ENCODE data around the gene FAM111A.

Gene FAM111A

GRCh38 chr11:59181746-59182456 lies 39.2 kb downstream of the FAM111A start:
- DNase-seq = no peak

GRCh38 chr11:59182457-59183151 lies 39.9 kb downstream of the FAM111A start:
- no peak for DNase-seq

GRCh38 chr11:59183771-59184170 lies 41.1 kb downstream of the FAM111A start:
- DNase-seq = no peak

- DNase-seq = no peak
Measured at GRCh38 chr11:59184691-59185339, 42.2 kb downstream of the FAM111A start.

GRCh38 chr11:59185386-59185945 lies 42.8 kb downstream of the FAM111A start:
- DNase-seq = no peak

GRCh38 chr11:59186130-59186594 lies 43.5 kb downstream of the FAM111A start:
- DNase-seq = no peak

- DNase-seq = no peak
Measured at GRCh38 chr11:59187035-59187434, 44.4 kb downstream of the FAM111A start.

- DNase-seq = no peak
Measured at GRCh38 chr11:59187587-59187986, 44.9 kb downstream of the FAM111A start.

- no peak for DNase-seq
Measured at GRCh38 chr11:59188954-59189353, 46.3 kb downstream of the FAM111A start.

- DNase-seq = no peak
Measured at GRCh38 chr11:59189986-59190385, 47.3 kb downstream of the FAM111A start.

GRCh38 chr11:59191095-59191494 lies 48.4 kb downstream of the FAM111A start:
- no peak for DNase-seq

- DNase-seq = no peak
Measured at GRCh38 chr11:59191890-59192289, 49.2 kb downstream of the FAM111A start.

GRCh38 chr11:59192446-59193020 lies 49.9 kb downstream of the FAM111A start:
- DNase-seq = no peak

- DNase-seq = no peak
Measured at GRCh38 chr11:59193587-59194130, 51.0 kb downstream of the FAM111A start.

- no peak for DNase-seq
Measured at GRCh38 chr11:59195586-59195985, 52.9 kb downstream of the FAM111A start.

- DNase-seq = no peak
Measured at GRCh38 chr11:59196777-59197176, 54.1 kb downstream of the FAM111A start.

- peak; percentile 82 for DNase-seq
Measured at GRCh38 chr11:59197991-59198390, 55.3 kb downstream of the FAM111A start.

- no peak for DNase-seq
Measured at GRCh38 chr11:59198726-59199125, 56.1 kb downstream of the FAM111A start.

GRCh38 chr11:59199546-59200422 lies 57.1 kb downstream of the FAM111A start:
- DNase-seq = peak; percentile 12

- peak; percentile 24 for DNase-seq
Measured at GRCh38 chr11:59200423-59200746, 57.7 kb downstream of the FAM111A start.

- DNase-seq = no peak
Measured at GRCh38 chr11:59201353-59201752, 58.7 kb downstream of the FAM111A start.

Data from DMS79 treated with DMSO at 0.1 percent for 48 hours (cell line).